Mucosa of descending colon (tissue), 3 donors: Measurements from ENCODE around the gene LOXHD1. TPM values are rescaled to one million over a fixed set of nuclear protein-coding genes. Genes with fewer than 3 reads are reported as not detected.

Experiments used
- ATAC-seq: fragments of 200-7000 bp; cut with Tn5 transposase; one replicate; pipeline ENCODE4 v1.9.1; 2020; ENCODE audit warnings: mild to moderate bottlenecking, moderate library complexity
- DNase-seq, 3 donors: peaks; one replicate each; pipeline ENCODE4 v3.0.0-alpha.2; 2020
- H3K36me3 ChIP-seq: fragments of 200-600 bp; one replicate; pipeline ENCODE4 v1.8.0; 2021; ENCODE audit warnings: low read depth, mild to moderate bottlenecking
- H3K4me1 ChIP-seq: fragments of 200-600 bp; one replicate; pipeline ENCODE4 v1.8.0; 2021; ENCODE audit warnings: low read depth, mild to moderate bottlenecking
- H3K4me3 ChIP-seq: fragments of 200-600 bp; one replicate; pipeline ENCODE4 v1.8.0; 2021; ENCODE audit warnings: mild to moderate bottlenecking
- H3K9me3 ChIP-seq: fragments of 200-600 bp; one replicate; pipeline ENCODE4 v1.8.0; 2021; ENCODE audit warnings: mild to moderate bottlenecking
- intact Hi-C, 2 donors: fragments of 100-400 bp; cut with DNase I in 1 of 2; cut with micrococcal nuclease in 1 of 2; formaldehyde crosslinking; loops; one replicate each; pipeline versions ENCODE4 v1.11.0 to v1.11.1; 2022; cut with DNase I, micrococcal nuclease
- total RNA-seq, 3 donors: library from RNA; stranded (reverse); fragmentation: NEBNext Ultra II Directional in 2 of 3; extraction: Animal tissue kit (Norgen Biotek cat#: 25700) in 2 of 3; gene quantifications; one replicate each; pipeline versions ENCODE4 v1.2.1 to v1.2.4, GENCODE V29; 2021 to 2023
- TF ChIP-seq, protein P1 (sequence below): fragments of 200-600 bp; IDR thresholded peaks from one replicate; pipeline ENCODE4 v1.8.0; 2022; ENCODE audit warnings: antibody characterized with exemption, mild to moderate bottlenecking
- donor health status: DM: no; HTN: no; CAD: no; lungs with moderate emphysema.
- donor health status: DM: no; HTN: no; CAD: no.
- donor health status: DM: no; HTN: yes; CAD: no.

LOXHD1 gene
- total RNA-seq, 3 donors from 2014 or later = 0.06 TPM; not detected in 2

DNA sequence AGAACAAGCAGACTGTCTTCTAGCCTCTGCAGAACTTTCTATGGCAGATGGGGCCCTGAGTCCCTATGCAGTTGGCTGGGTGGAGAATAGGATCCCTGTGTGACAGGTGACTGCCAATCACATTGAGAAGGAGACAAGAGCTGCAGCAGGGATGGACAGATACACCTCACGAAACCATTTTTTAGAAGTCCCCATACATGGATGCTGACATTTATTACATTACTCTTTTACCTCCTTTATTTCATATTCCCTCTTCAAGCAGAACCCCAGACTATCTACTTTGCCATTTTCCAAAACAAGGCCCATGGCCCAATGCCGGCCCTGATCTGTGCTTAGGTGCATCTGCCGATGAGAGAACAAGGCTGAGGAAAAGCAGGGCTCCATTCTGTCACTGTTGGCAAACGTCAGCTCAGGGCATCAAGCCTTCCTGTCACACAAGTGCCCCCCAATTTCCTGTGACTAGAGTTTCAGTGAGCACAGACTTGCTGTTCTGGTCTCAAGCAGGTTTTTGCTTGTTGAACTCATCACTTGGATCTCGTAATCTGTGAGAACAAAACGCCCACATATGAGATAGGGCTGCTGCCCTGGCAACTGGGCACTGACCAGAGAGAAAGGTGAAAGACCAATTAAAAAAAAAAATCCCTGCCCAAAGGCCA lies 35.8 kb downstream of the LOXHD1 start:
- Histone ChIP-seq H3K4me3 (no peak overlapping the region), H3K9me3 (no peaks in the 10 kb centered on the region), H3K36me3 (no peaks in the 10 kb centered on the region), H3K4me1 (no peaks in the 10 kb centered on the region)
- intact Hi-C loops = no loop called here
- ATAC-seq (no peak), DNase-seq (no peak)
- TF ChIP-seq, protein P1, sequence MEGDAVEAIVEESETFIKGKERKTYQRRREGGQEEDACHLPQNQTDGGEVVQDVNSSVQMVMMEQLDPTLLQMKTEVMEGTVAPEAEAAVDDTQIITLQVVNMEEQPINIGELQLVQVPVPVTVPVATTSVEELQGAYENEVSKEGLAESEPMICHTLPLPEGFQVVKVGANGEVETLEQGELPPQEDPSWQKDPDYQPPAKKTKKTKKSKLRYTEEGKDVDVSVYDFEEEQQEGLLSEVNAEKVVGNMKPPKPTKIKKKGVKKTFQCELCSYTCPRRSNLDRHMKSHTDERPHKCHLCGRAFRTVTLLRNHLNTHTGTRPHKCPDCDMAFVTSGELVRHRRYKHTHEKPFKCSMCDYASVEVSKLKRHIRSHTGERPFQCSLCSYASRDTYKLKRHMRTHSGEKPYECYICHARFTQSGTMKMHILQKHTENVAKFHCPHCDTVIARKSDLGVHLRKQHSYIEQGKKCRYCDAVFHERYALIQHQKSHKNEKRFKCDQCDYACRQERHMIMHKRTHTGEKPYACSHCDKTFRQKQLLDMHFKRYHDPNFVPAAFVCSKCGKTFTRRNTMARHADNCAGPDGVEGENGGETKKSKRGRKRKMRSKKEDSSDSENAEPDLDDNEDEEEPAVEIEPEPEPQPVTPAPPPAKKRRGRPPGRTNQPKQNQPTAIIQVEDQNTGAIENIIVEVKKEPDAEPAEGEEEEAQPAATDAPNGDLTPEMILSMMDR = no peak

DNA sequence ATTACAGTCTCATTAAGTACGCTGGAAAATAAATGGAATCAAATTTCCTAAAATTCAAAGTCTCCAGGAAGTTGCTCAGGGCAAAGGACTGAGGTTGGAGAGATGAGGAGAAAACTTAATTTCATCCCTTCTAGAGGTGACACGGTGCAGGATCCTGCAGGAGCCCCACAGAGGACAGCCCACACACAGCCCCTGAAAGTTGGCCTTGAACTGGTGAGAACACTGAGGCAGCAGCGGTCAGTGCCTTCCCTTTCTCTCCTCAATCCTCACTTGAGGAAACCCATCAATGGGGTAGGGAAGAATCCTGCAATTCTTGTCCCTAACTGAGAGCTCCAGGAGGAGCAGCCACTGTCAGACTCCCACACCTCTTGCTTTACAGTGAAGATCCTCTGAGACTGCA lies 37.5 kb downstream of the LOXHD1 start:
- TF ChIP-seq, protein P1 = no peak
- ATAC-seq (no peak), DNase-seq (no peak)
- H3K4me1 ChIP-seq = no peaks in the 10 kb centered on the region
- no peaks in the 10 kb centered on the region for H3K9me3 ChIP-seq
- no peak overlapping the region for H3K4me3 ChIP-seq
- H3K36me3 ChIP-seq = no peaks in the 10 kb centered on the region
- intact Hi-C loops = no loop called here

DNA sequence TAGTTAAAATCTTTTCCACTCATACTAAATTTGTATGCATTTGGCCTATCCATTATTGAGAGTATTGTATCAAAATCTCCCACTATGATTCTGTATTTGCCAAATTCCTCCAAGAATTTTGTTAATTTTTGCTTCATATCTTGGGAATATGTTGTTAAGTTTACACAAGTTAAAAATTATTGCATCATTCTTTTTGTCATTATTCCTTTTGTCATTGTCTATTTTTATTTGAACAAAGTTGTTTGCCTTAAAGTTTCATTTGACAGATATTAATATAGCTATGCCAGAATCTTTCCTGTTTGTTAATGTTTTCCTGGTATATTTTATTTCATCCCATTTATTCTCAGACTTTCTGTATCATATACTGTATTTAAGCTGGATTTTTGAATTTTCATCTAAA lies 41.3 kb downstream of the LOXHD1 start:
- H3K36me3 ChIP-seq = no peaks in the 10 kb centered on the region
- DNase-seq (no peak), ATAC-seq (no peak)
- no peaks in the 10 kb centered on the region for H3K4me1 ChIP-seq
- TF ChIP-seq, protein P1 = no peak
- intact Hi-C loops = no loop called here
- H3K4me3 ChIP-seq = no peak overlapping the region
- H3K9me3 ChIP-seq = no peaks in the 10 kb centered on the region

DNA sequence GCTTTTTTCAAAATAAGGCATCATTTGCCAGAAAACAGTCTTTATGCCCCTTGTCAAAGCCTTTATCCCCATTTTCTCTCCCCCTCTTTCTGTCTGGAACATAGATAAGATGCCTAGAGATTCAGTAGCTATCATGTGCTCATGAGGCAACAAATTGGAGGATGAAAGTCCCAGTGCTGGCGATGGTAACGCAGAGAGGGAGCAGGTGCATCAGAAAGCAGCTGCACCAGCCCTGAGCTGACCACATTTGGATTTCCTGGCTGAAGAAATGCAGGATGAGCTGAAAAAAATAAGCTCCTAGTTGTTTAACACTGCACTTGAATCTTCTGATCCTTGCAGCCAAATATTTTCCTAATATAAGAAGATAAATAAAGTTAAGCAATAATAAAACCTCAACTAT lies 48.0 kb downstream of the LOXHD1 start:
- H3K36me3 ChIP-seq = no peaks in the 10 kb centered on the region
- DNase-seq (no peak), ATAC-seq (no peak)
- H3K4me3 ChIP-seq = no peak overlapping the region
- intact Hi-C loops = no loop called here
- no peaks in the 10 kb centered on the region for H3K9me3 ChIP-seq
- TF ChIP-seq, protein P1 = no peak
- H3K4me1 ChIP-seq = no peaks in the 10 kb centered on the region

DNA sequence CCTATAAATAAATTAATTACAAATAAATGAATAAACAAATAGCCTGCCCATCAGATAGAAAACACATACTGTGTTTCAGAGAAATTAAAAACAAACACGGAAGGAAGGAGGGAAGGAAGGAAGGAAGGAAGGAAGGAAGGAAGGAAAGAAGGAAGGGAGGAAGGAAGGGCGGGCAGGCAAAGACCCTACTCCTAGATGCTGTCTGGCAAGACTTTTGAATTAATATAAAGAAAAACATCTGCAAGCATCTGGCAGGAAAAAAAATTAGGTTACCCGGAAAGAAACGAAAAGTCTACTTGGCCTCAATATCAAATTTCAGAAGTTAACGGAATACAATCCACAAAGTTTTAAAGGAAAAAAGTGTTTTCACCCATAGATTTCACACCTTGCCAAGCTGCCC lies 49.1 kb downstream of the LOXHD1 start:
- Histone ChIP-seq H3K36me3 (no peaks in the 10 kb centered on the region), H3K4me1 (no peaks in the 10 kb centered on the region), H3K4me3 (no peak overlapping the region), H3K9me3 (no peaks in the 10 kb centered on the region)
- TF ChIP-seq, protein P1 = no peak
- DNase-seq (no peak), ATAC-seq (no peak)
- intact Hi-C loops = no loop called here
